VCaP (cell line): ENCODE results near the gene CD209.

Experiments used
- H3K27ac ChIP-seq: fragments of 450-650 bp; 2 replicates; pipeline ENCODE4 v1.5.1; 2017
- CTCF ChIP-seq: fragments of 450-650 bp; conservative IDR thresholded peaks from 2 replicates; pipeline ENCODE4 v1.5.1; 2017; ENCODE audit warnings: mild to moderate bottlenecking, moderate library complexity

CD209 gene

GRCh38 chr19:7732045-7732444 lies 15.3 kb downstream of the CD209 start, which contains the start of gene CLEC4G:
Gene CLEC4G (minus strand): TSS chr19:7732110. CDS start chr19:7732102, 8 bp downstream.
- no peak for TF ChIP-seq CTCF
- H3K27ac ChIP-seq: no peak within 1 kb of the TSS

- no peak overlapping the region for H3K27ac ChIP-seq
- TF ChIP-seq CTCF: no peak
These were observed 15.7 kb downstream of the CD209 start for GRCh38 chr19:7731615-7732014.

- no peak overlapping the region for H3K27ac ChIP-seq
- TF ChIP-seq CTCF: no peak
These were observed 16.1 kb downstream of the CD209 start for GRCh38 chr19:7731218-7731595.

- no peak for TF ChIP-seq CTCF
- no peak overlapping the region for H3K27ac ChIP-seq
These were observed 16.8 kb downstream of the CD209 start for GRCh38 chr19:7730286-7731217.

- no peak for TF ChIP-seq CTCF
- H3K27ac ChIP-seq: no peak overlapping the region
These were observed 17.5 kb downstream of the CD209 start for GRCh38 chr19:7729831-7730285.

- TF ChIP-seq CTCF: no peak
- no peak overlapping the region for H3K27ac ChIP-seq
These were observed 18.1 kb downstream of the CD209 start for GRCh38 chr19:7729211-7729610.

DNA sequence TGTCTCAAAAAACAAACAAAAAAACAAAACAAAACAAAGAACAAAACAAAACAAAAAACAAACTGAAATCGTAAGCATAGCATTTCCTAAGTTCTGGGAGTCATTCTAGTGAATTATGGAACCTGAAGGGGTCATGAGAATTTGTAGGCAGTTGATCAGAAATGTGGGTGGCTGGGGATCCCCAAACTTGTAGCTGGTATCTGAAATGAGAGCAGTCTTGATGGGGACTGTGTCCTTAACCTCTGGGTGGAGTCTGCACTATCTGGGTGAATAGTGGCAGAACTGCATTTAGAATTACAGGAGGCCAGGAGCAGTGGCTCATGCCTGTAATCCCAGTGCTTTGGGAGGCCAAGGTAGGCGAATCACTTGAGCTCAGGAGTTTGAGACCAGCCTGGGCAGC lies 21.5 kb downstream of the CD209 start:
- TF ChIP-seq CTCF: no peak
- H3K27ac ChIP-seq: no peak overlapping the region
